ENCODE data around the gene MVK.
"Not testable (repeated sequence)": the region's sequence is repeated elsewhere in the genome, so short reads cannot be mapped to it uniquely, and the experiment has no call there.

The MVK gene

DNA sequence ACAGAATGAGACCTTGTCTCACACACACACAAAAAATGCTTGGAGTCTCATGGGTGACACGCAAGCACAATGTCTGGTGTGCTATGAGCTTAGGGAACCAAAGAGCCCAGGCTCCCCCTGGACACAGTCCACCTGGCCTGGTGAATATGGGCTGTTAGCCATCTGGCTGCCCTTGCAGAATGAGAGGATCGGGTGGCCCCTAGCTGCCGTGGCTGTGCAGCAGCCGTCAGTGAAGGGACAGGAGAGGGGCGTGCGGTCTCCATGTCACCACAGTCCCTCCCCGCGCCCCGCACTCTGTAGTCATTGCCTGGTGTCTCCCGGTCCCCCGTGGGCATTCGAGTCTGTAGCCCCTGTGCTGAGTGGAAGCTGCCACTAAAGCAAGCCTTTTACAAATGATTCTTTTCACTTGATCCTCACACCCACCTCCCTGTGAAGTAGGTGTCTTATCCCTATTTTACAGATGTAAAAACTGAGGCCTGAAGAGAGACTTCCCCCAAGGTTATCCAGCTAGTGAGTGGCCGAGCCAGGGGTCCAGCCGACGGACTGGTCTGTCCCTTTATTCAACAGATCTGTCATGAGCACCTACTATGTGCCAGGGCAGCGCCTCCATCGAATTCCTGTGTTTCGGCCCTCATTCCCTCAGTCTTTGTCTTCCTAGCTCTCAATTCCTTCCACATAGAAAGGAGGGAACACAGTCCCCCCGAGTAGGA, 18.8 kb downstream of the MVK start:
- no peak for DNase-seq

DNA sequence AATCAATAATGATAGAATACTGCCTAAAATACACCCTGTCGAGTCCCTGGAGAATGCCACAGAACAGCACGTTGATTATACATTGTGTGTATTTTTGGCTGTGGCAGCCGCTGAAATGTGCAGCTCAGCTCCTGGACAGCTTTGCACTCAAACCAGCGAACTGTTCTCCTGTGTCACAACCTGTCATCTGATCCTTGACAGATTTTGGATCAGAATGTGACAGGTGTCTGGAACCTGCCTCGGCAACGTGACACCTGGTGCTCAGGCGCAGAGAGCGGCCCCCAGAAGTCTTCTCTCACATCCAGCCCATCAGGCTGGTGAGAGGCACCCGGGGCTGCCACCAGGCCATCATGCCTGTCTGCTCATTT, 19.3 kb downstream of the MVK start:
- DNase-seq, result no peak

DNA sequence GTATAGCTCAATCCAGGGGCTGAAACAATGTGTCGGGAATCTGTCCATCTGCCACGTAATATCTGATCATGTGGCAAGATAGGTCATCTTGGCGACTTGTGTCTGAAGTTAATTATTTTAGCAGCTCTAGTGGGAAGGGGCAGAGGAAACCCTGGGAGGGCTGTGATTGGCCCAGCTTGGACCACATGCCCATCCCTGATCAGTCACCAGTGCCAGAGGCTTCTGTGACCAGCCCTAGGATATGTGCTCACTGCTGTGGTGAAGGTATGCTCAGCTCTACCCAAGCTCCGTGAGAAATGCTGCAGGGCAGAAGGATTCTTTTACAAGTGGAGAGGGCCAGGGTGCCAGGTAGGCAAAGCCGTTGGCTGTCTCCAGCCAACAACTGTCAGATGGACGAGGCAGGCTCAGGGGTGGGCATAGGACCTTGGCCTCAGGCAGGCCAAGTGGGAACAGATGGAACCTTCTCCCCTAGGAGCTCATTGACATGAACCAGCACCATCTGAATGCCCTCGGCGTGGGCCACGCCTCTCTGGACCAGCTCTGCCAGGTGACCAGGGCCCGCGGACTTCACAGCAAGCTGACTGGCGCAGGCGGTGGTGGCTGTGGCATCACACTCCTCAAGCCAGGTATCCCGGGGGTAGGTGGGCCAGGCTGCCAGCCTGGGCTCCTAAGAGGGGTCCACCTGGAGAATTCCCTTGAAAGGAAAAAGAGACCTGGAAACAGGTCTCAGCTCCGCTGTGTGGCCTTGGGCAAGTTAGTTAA, 21.1 kb downstream of the MVK start:
- DNase-seq, result no peak

DNA sequence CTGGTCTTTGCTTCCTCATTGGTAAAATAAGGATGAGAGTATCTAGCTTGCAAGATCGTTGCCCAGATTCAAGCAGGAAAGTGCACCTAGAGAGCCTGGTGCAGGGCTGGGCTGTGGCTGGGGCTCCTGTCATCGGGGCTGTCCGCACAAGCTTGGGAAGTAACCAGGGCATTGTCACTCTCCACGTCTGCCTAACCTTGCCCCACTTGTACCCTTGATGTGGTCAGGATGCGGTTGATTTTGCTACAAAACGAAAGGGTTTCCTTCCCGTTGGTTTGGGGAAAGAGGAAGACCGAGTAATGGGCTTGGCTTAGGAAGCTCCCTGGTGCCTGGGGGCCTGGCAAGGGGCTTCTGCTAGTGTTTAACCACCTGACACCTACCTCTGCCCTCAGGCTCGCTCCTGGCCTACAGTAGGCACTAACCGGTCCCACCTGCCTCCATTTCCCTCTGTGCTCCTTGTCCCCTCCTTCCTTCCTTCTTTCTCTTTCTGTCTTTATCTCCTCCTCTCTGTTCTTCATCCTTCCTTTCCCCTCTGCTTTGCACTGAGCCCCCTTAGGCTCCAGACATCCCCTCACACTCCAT, 21.8 kb downstream of the MVK start:
- DNase-seq, result no peak

DNA sequence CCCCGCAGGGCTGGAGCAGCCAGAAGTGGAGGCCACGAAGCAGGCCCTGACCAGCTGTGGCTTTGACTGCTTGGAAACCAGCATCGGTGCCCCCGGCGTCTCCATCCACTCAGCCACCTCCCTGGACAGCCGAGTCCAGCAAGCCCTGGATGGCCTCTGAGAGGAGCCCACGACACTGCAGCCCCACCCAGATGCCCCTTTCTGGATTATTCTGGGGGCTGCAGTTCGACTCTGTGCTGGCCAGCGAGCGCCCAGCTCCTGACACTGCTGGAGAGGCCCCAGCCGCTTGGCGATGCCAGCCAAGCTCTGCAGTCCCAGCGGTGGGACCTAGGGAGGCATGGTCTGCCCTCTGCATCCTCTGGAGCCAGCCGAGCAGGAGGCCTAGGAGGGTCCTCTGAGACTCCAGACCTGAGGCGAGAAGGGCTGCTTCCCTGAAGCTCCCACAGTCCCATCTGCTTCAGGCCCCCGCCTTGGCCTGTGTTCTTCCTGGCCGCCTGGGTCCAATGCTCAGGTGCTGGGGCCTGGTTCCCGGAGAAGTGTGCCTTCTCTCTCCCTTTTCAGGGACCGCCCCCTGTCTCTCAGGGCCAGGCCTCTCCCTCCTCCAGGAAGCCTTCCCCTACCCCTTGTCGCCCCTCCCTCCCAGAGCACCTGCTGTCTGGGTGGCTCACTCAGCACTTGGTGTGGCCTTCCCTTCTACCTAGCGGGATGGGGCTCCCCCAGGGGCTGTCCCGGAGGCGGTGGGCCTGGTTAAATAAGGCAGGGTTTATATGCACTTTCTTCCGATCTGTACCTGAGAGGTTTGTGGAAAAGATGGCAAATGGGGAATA, 23.0 kb downstream of the MVK start:
- no peak for DNase-seq

DNA sequence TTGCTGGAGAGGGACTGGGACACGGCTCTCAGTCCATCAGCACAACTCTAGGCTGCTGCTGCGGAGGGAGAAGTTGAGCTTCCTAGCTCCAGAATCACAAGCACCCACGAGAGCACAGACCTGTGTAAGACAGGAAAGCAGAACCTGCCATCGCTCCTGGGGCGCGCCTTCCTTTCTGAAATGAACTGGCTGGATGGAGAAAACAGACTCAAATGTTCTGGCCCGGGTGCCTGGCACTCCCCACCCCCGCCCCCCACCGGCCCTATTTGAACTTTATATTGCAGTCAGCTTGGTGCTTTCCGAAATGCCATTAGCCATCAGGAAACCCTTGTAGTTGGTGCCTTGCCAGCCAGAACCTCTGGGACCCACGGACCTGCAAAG, 23.8 kb downstream of the MVK start:
- DNase-seq, result no peak

DNA sequence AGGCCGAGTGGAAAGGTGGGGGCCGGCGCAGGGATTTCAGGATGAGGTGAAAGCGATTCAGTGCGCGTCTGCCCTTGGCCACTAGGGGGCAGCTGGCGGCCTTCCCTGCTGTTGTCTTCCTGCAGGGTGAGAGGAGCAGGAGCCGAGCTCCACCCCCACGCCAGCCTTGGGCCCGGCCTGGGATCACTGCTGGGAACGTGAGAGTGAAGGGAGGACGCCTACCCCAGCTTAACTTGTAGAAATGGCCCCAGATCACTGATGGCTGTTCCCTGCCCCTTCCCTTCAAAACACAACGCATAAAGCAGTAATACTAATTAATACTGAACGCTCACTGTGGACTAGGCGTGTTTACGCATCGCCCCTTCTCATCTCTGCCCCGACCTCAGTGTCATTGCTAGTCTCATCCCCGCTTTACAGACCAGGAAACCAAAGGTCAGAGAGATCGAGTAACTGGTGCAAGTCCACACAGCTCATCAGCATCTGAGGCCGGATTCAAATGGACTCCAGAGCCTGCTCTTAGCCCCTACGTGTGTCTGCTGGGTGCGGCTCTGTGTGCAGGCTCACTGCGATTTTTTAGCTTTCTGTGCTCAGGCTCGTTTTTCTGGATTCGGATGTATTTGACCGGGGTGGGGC, 24.3 kb downstream of the MVK start:
- peak; percentile 70 for DNase-seq

DNA sequence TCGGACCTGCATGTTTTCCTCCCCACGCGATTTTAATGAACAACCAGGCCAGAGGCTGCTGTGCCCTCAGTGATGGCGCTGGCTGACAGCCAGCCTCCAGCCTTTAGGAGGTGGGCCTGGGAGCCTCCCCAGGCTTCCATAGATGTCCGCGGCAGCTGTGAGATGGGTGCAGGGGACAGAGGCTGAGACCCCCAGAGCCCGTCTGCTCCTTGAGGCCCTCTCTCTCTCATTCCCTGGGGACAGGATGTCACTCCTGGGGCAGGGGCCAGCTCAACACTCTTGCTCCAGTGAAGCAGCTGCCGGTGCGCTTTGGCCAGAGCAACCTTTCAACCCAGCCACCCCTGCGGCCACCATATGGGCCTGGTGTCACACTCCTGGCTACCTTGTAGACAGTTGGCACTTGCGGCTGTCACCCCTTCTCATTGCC, 24.8 kb downstream of the MVK start:
- no peak for DNase-seq

DNA sequence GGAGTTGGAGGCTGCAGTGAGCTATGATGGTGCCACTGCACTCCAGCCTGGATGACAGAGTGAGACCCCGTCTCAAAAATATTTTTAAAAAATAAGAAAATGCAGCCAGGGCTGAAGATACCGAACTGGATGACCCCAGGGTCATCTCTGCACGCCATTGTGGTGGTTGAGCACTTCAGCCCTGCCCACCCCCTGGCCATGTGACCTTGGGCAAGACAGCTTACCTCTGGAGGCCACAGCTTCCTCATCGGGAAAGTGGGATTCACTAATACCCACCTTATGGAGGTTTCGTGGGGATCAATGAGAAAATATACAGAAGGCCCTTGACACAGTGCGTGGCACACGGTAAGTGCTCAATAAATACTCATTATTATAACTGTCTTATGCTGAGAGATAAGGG, 25.5 kb downstream of the MVK start:
- DNase-seq, result no peak

DNA sequence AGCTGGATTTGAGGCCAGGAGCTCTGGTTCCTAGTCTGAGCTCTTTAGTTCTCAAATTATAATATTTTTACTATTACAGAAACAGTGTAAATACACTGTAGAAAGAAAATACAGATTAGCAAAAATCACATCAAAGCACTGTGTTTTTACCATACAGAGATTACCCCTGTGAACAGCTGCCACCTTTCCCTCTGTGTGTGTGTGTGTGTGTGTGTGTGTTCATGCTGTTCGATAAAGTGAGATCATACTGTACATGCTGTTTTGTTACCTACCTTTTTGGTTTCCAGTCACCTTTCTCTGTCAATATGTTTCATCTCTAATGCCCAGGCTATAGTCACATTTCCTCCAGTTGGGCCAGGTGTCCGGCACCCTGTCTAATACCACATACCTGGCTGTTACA, 26.9 kb downstream of the MVK start:
- no peak for DNase-seq

DNA sequence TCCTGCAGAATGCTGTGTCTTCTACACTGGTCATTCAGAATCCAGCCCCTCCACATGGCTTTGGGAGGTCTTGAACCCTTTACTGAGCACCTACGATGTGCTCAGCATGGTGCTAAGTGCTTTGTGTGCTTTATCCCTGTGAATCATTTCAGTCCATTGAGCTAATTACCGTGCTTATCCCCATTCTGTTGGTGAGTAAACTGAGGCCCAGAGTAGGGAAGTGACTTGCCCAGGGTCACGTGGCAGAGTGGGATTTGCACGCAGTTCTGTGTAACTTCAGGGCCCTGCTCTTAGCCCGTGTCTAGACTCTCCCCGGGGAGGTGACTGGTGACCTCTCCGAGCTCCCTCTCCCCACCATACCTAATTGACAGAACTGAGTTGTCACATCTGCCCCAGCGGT, 27.4 kb downstream of the MVK start:
- no peak for DNase-seq

DNA sequence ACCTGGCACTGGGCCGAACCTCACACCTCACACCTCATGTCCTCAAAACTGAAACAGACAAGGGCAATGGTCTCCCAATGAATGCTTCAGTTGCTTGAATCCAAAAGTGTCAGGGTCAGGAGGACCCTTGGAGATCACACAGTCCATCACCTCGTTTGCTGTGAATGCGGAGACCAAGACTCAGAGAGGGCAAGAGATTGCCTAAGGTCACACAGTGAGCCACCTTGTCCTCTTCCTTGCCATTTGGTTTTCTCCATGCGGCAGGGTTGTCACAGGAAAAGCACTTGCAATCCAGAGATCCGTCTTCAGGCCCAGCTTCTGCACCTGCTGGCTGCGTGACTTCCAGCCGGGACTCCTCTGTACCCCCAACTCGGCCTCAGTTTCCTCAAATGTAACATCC, 28.0 kb downstream of the MVK start:
- DNase-seq, result no peak

DNA sequence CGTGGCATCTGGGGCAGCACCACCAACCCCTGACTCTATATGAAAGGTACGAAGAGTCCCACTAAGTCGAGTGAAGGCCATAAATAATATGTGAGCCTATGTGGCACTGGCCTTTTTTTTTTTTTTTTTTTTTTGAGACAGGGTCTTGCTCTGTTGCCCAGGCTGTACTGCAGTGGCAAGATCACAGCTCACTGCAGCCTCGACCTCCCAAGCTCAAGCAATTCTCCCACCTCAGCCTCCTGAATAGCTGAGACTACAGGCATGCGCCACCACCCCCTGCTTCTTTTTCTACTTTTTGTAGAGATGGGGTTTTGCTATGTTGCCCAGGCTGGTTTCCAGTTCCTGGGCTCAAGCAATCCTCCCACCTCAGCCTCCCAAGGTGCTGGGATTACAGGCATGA, 28.5 kb downstream of the MVK start:
- not testable (repeated sequence) for DNase-seq

DNA sequence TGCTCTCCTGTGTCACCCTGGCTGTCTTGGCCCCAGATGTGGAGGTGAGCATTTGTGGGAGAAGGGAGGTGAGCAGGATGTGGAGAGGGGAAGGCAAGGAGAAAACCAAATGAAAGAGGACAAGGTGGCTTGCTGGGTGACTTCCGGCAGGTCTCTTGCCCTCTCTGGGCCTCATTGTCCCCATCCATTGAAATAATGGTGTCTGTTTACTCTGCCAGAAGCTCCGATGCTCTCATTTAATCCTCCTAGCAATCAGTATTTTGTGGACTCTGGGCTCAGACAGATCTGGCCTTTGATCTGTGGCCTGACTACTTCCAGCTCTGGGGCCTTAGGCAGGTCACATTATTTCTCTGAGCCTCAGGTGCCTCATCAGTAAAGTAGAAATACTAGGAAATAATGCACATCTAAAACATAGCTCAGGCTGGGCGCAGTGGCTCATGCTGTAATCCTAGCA, 30.6 kb downstream of the MVK start:
- DNase-seq, result no peak

DNA sequence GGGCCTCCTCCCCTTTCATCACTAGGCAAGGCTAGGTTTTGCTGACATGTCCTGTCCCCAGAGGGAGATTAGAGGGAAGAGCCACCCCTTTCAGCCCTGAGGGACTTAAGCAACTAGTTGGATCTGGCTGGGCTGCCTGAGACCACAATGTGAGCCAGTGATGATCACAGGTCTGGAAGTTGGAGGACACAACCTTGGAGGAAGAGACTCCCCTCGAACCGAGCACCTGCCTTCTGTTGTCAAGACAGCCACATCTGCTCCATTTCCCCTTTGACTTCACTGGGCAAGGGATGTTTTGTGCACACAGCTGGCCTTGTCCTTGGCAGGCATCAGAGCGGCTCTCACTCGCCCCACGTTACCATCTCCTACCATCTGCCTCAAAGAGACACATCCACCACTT, 31.4 kb downstream of the MVK start:
- DNase-seq, result no peak

DNA sequence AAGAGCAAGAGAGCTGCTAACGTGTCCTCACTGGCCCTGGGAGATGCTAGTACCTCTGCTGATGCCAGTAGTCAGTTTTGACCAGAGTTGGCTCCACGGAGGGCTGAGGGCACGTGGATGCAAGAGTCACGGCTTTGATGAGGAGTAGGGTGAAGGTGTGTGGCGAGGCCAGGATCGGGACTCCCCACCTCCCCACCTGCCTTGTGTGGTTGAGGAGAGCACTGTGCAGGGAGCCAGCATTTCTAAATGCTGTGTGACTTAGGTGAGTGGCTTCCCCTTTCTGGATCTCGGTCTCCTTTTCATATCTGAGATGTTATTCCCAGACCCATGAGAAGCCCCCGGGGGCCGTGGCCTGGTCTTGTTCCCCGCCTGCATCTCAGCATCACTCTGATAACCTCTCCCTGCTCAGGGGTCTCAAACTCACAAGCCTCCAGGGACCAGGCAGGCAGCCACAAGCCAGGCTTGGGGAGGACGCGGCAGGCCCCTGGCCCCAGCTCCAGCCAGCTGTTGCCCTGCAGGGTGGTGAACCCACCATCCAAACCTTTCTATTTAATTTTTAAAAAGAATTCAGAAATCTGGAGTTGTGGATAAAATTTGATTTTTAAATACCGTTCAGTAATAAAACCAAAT, 32.1 kb downstream of the MVK start:
- DNase-seq, result no peak

DNA sequence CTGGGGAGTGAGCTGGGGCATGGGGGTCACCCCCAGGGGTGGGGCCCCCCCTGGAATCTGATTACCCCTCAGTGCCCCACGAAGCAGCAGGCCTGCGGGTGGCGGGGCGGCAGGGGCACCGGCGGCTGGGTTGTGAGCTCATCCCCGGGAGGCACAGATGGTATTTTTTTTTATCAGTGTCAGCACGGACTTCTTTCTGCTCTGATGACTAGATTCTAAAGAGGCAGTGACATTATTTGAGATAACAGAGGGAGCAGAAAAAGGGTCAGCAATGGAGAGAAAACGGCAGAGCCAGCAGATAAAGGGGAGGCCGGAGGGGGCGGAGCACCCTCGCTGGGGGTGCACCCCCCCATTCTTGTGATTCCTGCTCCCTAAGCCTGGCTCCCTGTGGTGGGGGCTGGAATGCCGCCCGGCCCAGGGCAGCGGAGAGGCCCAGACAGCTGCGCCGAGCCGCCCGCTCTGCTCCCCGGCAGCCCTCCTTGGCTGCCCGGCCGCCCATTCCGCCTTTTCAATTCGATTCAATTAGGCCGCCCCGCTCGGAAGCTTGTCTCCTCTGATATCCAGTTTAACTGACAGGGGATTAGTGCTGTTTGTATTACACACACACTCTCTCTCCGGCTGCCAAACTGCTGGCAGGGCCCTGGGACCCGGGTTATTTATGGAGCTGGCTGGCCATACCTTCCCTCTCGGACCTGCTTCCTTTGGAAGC, 32.9 kb downstream of the MVK start:
- DNase-seq, result no peak

DNA sequence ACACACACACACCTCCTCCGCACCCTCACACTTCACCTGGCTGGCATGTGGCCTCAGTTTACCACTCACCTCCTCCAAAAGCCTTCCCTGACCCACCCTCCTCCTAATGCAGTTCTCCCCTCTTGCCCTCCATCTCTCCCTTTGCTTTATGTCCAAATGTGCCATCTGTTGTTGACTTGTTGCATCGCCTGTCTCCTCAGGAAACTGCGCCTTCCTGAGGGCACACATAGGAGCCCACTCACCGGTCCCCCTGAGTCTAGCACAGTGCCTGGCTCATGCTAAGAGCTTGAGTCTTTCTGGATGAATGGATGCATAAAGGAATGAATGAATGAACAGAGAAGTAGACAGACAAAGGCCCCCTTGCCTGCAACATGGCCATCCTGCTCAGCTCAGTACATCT, 34.0 kb downstream of the MVK start:
- no peak for DNase-seq

DNA sequence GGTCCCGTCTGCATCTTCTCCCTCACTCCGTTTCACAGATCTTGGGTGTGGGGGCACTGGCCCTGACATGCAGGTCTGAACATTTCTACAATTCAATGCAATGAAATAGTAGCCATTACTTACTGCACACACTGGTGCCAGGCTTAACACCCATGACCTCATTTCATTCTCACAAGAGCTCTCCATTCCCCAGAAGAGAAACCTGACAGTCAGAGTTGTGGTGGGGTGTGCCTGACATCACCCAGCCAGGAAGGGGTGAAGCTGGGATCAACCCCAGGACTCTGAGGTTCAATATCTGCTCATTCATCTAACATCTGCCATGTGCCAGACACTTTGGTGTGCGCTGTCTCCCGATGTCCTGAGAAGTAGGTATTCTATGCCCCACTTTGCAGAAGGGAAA, 34.7 kb downstream of the MVK start:
- no peak for DNase-seq

DNA sequence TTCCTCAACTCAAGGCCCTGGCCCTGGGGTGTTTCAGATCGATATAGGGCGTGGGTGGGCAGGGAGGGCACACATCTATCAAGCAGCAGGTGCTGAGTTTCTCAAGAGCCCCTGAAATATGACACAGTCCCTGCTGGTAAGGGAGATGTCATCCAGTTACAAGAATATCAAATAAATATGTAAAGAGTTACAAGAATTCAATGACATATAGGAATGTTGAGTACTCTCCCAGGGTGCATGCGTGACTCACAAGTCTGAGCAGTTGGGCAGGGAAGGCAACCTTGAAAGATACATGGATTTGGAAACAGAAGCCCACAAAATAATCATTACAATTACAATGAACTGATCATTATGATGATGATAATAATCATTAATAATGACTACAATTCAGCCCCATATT, 35.2 kb downstream of the MVK start:
- no peak for DNase-seq

DNA sequence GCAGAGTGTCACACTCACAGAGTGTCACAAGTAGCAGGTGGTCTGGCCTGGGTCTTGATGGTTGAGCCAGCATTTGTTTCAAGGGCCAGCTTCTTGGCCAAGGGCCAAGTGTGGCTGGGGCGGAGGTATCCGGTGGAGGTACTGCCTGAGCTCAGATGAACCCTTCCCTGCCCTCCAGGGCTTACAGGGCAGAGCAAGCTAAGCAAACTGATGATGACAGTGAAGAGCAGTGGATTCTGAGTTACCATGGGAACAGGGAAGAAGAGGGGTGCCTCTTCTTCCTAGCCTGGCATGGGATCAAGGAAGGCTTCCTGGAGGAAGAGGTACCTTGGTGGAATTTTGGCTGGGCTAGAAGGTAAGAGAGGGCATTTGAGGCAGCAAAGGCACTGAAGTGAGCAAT, 35.7 kb downstream of the MVK start:
- DNase-seq, result no peak

DNA sequence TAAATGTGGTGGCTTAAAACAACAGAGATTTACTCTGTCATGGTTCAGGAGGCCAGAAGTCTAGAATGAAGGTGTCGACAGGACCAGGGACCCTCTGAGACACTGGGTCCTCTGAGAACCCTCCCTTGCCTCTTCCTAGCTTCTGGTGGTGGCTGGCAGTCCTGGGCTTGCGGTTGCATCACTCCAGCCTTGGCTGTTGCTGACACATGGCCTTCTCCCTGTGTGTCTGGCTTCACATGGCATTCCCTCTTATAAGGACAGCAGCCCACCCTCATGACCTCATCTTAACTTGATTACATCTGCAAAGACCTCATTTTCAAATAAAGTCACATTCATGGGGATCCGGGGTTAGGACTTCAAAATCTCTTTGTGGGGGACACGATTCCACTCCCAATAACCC, 36.9 kb downstream of the MVK start:
- no peak for DNase-seq
